A549 (cell line): ENCODE measurements around the gene WDFY2. TPM values are rescaled to one million over a fixed set of nuclear protein-coding genes. Genes with fewer than 3 reads are reported as not detected.
"Not testable (repeated sequence)": the region's sequence is repeated elsewhere in the genome, so short reads cannot be mapped to it uniquely, and the experiment has no call there.

Experiments
- ATAC-seq, 2 experiments: fragments of 200-7000 bp in 1 of 2; fragments of >200 bp in 1 of 2; cut with Nextera tagmentation in 1 of 2; cut with Tn5 transposase in 1 of 2; 3 replicates each; pipeline versions ENCODE4 v1.8.0 to v1.9.1; 2018 to 2020; ENCODE audit warnings: mild to moderate bottlenecking in 1 of 2, moderate library complexity in 1 of 2
- CTCF ChIA-PET: fragments of 300-600 bp; sonication (Branson Sonifier 250); formaldehyde crosslinking; extraction: SDS; loops from one replicate; lab custom pipeline; 2021; ENCODE audit warnings: antibody characterized with exemption, inconsistent platforms; lab: Yijun Ruan, JAX
- POLR2A ChIA-PET: fragments of 350-600 bp; formaldehyde crosslinking; extraction: SDS; loops from one replicate; lab custom pipeline; 2021; ENCODE audit warnings: antibody characterized with exemption, inconsistent platforms; lab: Yijun Ruan, JAX
- DNase-seq, 2 experiments: peaks; one replicate each; pipeline versions ENCODE4 v3.0.0 to v3.0.0-alpha.2; 2011 to 2016; ENCODE audit warnings: low read depth in 1 of 2, low spot score in 1 of 2
- FAIRE-seq: peaks from 2 replicates; lab custom pipeline; 2011; peaks lifted over from hg19 to GRCh38; lab: Jason Lieb, UNC
- H3K27ac ChIP-seq, 2 experiments: fragments of >200 bp; sonication (Bioruptor Twin); formaldehyde crosslinking; 3 replicates each; pipeline ENCODE4 v1.5.1; 2016 to 2017
- H3K4me1 ChIP-seq: fragments of >200 bp; sonication (Bioruptor Twin); formaldehyde crosslinking; 3 replicates; pipeline ENCODE4 v1.6.1; 2016
- H3K4me2 ChIP-seq: fragments of >200 bp; sonication (Bioruptor Twin); formaldehyde crosslinking; 3 replicates; pipeline ENCODE4 v1.6.1; 2016
- H3K4me3 ChIP-seq: fragments of >200 bp; sonication (Bioruptor Twin); formaldehyde crosslinking; 3 replicates; pipeline ENCODE4 v1.5.1; 2016
- H3K9me3 ChIP-seq: fragments of >200 bp; sonication (Bioruptor Twin); formaldehyde crosslinking; 3 replicates; pipeline ENCODE4 v1.6.1; 2016
- EP300 ChIP-seq, 2 experiments: fragments of >200 bp; sonication (Bioruptor Twin); formaldehyde crosslinking; IDR thresholded peaks; 2 replicates in 1 of 2; 3 replicates in 1 of 2; pipeline ENCODE4 v1.6.1; 2016 to 2017
- ESRRA ChIP-seq: fragments of 150-350 bp; IDR thresholded peaks from 2 replicates; pipeline ENCODE4 v1.6.1; 2014; ENCODE audit warnings: mild to moderate bottlenecking, low read length, borderline replicate concordance
- FOSL2 ChIP-seq, 2 experiments: fragments of 450-650 bp in 1 of 2; fragments of >200 bp in 1 of 2; sonication (Bioruptor Twin) in 1 of 2; formaldehyde crosslinking; IDR thresholded peaks; 2 replicates each; pipeline versions ENCODE4 v1.5.0 to v1.6.1; 2016 to 2020; ENCODE audit warnings: mild to moderate bottlenecking in 1 of 2, moderate library complexity in 1 of 2
- GATA3 ChIP-seq: IDR thresholded peaks from 2 replicates; pipeline ENCODE4 v1.6.1; 2012; ENCODE audit warnings: borderline replicate concordance
- RCOR1 ChIP-seq: fragments of 150-350 bp; IDR thresholded peaks from 2 replicates; pipeline ENCODE4 v1.6.1; 2014; ENCODE audit warnings: antibody characterized with exemption, low read length, low read depth
- SREBF2 ChIP-seq: fragments of 450-650 bp; IDR thresholded peaks from 2 replicates; pipeline ENCODE4 v1.6.1; 2014; ENCODE audit warnings: mild to moderate bottlenecking, moderate library complexity
- ZFP36 ChIP-seq: fragments of 450-650 bp; IDR thresholded peaks from 2 replicates; pipeline ENCODE4 v1.6.1; 2014; ENCODE audit warnings: borderline replicate concordance; ENCODE audit not compliant: partially characterized antibody
- WGBS: methylation state at CpG from one replicate; pipeline ENCODE4 v1.1.6; 2017; ENCODE audit errors: missing lambda C conversion rate; 5-methylcytosine and 5-hydroxymethylcytosine counted together
- polyA plus RNA-seq, 4 experiments: library from polyadenylated mRNA; depleted of rRNA in 3 of 4; stranded (reverse); fragments of >200 nt; fragmentation: RNase III in 1 of 4; extraction: RNeasy Plus Mini Kit Qiagen cat#74134 plus additional on column Dnase treatment in 1 of 4; gene quantifications; 2 replicates in 3 of 4; 3 replicates in 1 of 4; pipeline ENCODE4 v1.2.3, GENCODE V29; 2011 to 2017
- TF ChIP-seq, protein P1 (sequence below): fragments of >200 bp; sonication (Bioruptor Twin); formaldehyde crosslinking; IDR thresholded peaks from 3 replicates; pipeline ENCODE4 v1.5.1; 2016
- TF ChIP-seq, protein P2 (sequence below): fragments of 250-450 bp; sonication (Bioruptor Pico); IDR thresholded peaks from 2 replicates; pipeline ENCODE4 v1.5.0; 2020; ENCODE audit warnings: low read depth, mild to moderate bottlenecking, moderate library complexity
- TF ChIP-seq, protein P3 (sequence below): fragments of >200 bp; sonication (Bioruptor Twin); formaldehyde crosslinking; IDR thresholded peaks from 2 replicates; pipeline ENCODE4 v1.6.1; 2016
- TF ChIP-seq, protein P4 (sequence below): fragments of 150-350 bp; IDR thresholded peaks from 2 replicates; pipeline ENCODE4 v1.6.1; 2014; ENCODE audit warnings: low read depth, mild to moderate bottlenecking, low read length
- TF ChIP-seq, protein P5 (sequence below): fragments of 200-600 bp; sonication (generic); IDR thresholded peaks from 2 replicates; pipeline ENCODE4 v1.6.1; 2016; ENCODE audit warnings: antibody characterized with exemption, mild to moderate bottlenecking, moderate library complexity

The WDFY2 gene
- polyA plus RNA-seq, 2 of the 4 experiments (the other 2 are of a cell fraction): 5.2 to 8.5 TPM

DNA sequence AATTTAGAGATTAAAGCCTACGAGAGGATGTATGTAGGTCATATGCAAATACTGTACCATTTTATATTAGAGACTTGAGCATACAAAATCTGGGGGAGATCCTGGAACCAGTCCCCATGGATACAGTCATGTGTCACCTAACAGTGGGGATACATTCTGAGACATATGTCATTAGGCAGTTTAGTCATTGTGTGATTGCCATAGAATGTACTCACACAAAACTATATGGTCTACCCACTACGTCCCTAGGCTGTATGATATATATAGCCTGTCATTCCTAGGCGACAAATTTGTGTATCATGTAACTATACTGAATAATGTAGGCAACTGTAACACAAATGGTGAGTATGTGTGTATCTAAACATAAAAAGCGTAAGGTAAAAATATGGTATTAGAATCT lies 62.8 kb downstream of the WDFY2 start:
- TF ChIP-seq FOSL2 (IDR thresholded peaks at IDR 0.05): no peak
- no peak for TF ChIP-seq FOSL2 (CRISPR knock-in tag; IDR thresholded peaks at IDR 0.05)
- no peak for TF ChIP-seq ZFP36
- no peak for TF ChIP-seq GATA3
- TF ChIP-seq SREBF2: no peak
- no peak for TF ChIP-seq RCOR1
- TF ChIP-seq, protein P1, sequence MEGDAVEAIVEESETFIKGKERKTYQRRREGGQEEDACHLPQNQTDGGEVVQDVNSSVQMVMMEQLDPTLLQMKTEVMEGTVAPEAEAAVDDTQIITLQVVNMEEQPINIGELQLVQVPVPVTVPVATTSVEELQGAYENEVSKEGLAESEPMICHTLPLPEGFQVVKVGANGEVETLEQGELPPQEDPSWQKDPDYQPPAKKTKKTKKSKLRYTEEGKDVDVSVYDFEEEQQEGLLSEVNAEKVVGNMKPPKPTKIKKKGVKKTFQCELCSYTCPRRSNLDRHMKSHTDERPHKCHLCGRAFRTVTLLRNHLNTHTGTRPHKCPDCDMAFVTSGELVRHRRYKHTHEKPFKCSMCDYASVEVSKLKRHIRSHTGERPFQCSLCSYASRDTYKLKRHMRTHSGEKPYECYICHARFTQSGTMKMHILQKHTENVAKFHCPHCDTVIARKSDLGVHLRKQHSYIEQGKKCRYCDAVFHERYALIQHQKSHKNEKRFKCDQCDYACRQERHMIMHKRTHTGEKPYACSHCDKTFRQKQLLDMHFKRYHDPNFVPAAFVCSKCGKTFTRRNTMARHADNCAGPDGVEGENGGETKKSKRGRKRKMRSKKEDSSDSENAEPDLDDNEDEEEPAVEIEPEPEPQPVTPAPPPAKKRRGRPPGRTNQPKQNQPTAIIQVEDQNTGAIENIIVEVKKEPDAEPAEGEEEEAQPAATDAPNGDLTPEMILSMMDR: no peak
- TF ChIP-seq, protein P2, sequence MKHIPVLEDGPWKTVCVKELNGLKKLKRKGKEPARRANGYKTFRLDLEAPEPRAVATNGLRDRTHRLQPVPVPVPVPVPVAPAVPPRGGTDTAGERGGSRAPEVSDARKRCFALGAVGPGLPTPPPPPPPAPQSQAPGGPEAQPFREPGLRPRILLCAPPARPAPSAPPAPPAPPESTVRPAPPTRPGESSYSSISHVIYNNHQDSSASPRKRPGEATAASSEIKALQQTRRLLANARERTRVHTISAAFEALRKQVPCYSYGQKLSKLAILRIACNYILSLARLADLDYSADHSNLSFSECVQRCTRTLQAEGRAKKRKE (CRISPR knock-in tag): no peak
- TF ChIP-seq, protein P3, sequence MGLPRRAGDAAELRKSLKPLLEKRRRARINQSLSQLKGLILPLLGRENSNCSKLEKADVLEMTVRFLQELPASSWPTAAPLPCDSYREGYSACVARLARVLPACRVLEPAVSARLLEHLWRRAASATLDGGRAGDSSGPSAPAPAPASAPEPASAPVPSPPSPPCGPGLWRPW: no peak
- TF ChIP-seq EP300 (IDR thresholded peaks at IDR 0.05): no peak
- TF ChIP-seq, protein P4, sequence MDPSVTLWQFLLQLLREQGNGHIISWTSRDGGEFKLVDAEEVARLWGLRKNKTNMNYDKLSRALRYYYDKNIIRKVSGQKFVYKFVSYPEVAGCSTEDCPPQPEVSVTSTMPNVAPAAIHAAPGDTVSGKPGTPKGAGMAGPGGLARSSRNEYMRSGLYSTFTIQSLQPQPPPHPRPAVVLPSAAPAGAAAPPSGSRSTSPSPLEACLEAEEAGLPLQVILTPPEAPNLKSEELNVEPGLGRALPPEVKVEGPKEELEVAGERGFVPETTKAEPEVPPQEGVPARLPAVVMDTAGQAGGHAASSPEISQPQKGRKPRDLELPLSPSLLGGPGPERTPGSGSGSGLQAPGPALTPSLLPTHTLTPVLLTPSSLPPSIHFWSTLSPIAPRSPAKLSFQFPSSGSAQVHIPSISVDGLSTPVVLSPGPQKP: no peak
- TF ChIP-seq ESRRA: no peak
- TF ChIP-seq, protein P5, sequence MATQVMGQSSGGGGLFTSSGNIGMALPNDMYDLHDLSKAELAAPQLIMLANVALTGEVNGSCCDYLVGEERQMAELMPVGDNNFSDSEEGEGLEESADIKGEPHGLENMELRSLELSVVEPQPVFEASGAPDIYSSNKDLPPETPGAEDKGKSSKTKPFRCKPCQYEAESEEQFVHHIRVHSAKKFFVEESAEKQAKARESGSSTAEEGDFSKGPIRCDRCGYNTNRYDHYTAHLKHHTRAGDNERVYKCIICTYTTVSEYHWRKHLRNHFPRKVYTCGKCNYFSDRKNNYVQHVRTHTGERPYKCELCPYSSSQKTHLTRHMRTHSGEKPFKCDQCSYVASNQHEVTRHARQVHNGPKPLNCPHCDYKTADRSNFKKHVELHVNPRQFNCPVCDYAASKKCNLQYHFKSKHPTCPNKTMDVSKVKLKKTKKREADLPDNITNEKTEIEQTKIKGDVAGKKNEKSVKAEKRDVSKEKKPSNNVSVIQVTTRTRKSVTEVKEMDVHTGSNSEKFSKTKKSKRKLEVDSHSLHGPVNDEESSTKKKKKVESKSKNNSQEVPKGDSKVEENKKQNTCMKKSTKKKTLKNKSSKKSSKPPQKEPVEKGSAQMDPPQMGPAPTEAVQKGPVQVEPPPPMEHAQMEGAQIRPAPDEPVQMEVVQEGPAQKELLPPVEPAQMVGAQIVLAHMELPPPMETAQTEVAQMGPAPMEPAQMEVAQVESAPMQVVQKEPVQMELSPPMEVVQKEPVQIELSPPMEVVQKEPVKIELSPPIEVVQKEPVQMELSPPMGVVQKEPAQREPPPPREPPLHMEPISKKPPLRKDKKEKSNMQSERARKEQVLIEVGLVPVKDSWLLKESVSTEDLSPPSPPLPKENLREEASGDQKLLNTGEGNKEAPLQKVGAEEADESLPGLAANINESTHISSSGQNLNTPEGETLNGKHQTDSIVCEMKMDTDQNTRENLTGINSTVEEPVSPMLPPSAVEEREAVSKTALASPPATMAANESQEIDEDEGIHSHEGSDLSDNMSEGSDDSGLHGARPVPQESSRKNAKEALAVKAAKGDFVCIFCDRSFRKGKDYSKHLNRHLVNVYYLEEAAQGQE: no peak
- TF ChIP-seq, all 56 proteins: peak for 0
- FAIRE-seq: no peak
- Histone ChIP-seq H3K27ac (no peak overlapping the region), H3K4me1 (peaks cover 43% of the 10 kb centered on the region), H3K4me2 (no peak overlapping the region), H3K9me3 (no peaks in the 10 kb centered on the region), H3K4me3 (no peak overlapping the region)
- ATAC-seq: no peak
- no peak for DNase-seq
- WGBS: 93% methylated on average over 4 of the region's 4 CpGs
- ChIA-PET POLR2A (no interaction called here), CTCF (interaction anchor here (0.7 kb wide), 1 partner anchor 41 kb away, joined by 3 read pairs; no protein-coding TSS in a partner anchor)

DNA sequence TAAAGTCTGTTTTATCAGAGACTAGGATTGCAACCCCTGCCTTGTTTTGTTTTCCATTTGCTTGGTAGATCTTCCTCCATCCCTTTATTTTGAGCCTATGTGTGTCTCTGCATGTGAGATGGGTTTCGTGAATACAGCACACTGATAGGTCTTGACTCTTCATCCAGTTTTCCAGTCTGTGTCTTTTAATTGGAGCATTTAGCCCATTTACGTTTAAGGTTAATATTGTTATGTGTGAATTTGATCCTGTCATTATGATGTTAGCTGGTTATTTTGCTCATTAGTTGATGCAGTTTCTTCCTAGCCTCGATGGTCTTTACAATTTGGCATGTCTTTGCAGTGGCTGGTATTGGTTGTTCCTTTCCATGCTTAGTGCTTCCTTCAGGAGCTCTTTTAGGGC lies 67.9 kb downstream of the WDFY2 start:
- POLR2A ChIA-PET, DNase-seq, H3K27ac ChIP-seq, H3K4me2 ChIP-seq, FAIRE-seq, ATAC-seq, H3K4me1 ChIP-seq, H3K4me3 ChIP-seq, CTCF ChIA-PET, H3K9me3 ChIP-seq: not testable (repeated sequence)
- 94% methylated on average over 3 of the region's 3 CpGs for WGBS
